IPS-11a (cell line): ENCODE data around the gene DYTN.
"Not testable (repeated sequence)": the region's sequence is repeated elsewhere in the genome, so short reads cannot be mapped to it uniquely, and the experiment has no call there.

Experiments
- H3K4me3 ChIP-seq: one replicate; pipeline ENCODE4 v1.5.1; 2013; ENCODE audit warnings: low read depth, low read length, control low read depth

The DYTN gene

GRCh38 chr2:206718296-206718695, at the start of gene DYTN:
DYTN (minus strand) TSS chr2:206718396; CDS start chr2:206718279, 117 bp downstream.
- no peak within 1 kb of the TSS for H3K4me3 ChIP-seq

- H3K4me3 ChIP-seq: peak overlapping the region; percentile 98
Observed at GRCh38 chr2:206766057-206766930, 48.1 kb upstream of the DYTN start.

- peak within 1 kb of the TSS; percentile 98 for H3K4me3 ChIP-seq
Observed at GRCh38 chr2:206765242-206766056, 47.3 kb upstream of the DYTN start, which contains the start of the genes FASTKD2 and MDH1B. FASTKD2 (plus strand) TSS chr2:206765606; CDS start chr2:206766694, 1,088 bp downstream. MDH1B (minus strand) TSS chr2:206765328; CDS start chr2:206765271, 57 bp downstream.

GRCh38 chr2:206764673-206765241, 46.6 kb upstream of the DYTN start:
- peak overlapping the region; percentile 98 for H3K4me3 ChIP-seq

- H3K4me3 ChIP-seq: no peak overlapping the region
Observed at GRCh38 chr2:206756816-206757215, 38.6 kb upstream of the DYTN start.

GRCh38 chr2:206740800-206741199, 22.6 kb upstream of the DYTN start:
- H3K4me3 ChIP-seq: no peak overlapping the region

- no peak overlapping the region for H3K4me3 ChIP-seq
Observed at GRCh38 chr2:206739271-206739670, 21.1 kb upstream of the DYTN start.

GRCh38 chr2:206736935-206737334, 18.7 kb upstream of the DYTN start:
- no peak overlapping the region for H3K4me3 ChIP-seq

- no peak overlapping the region for H3K4me3 ChIP-seq
Observed at GRCh38 chr2:206733341-206733740, 15.1 kb upstream of the DYTN start.

- no peak overlapping the region for H3K4me3 ChIP-seq
Observed at GRCh38 chr2:206728277-206729199, 10.3 kb upstream of the DYTN start.

- H3K4me3 ChIP-seq: no peak overlapping the region
Observed at GRCh38 chr2:206727287-206727686, 9.1 kb upstream of the DYTN start.

GRCh38 chr2:206723288-206723687, 5.1 kb upstream of the DYTN start:
- no peak overlapping the region for H3K4me3 ChIP-seq

GRCh38 chr2:206721256-206721920, 3.2 kb upstream of the DYTN start:
- H3K4me3 ChIP-seq: no peak overlapping the region

GRCh38 chr2:206716623-206717022, 1.6 kb downstream of the DYTN start:
- no peak overlapping the region for H3K4me3 ChIP-seq

GRCh38 chr2:206715183-206715582, 3.0 kb downstream of the DYTN start:
- not testable (repeated sequence) for H3K4me3 ChIP-seq

GRCh38 chr2:206713746-206714145, 4.5 kb downstream of the DYTN start:
- H3K4me3 ChIP-seq: no peak overlapping the region

GRCh38 chr2:206708286-206708685, 9.9 kb downstream of the DYTN start:
- no peak overlapping the region for H3K4me3 ChIP-seq

- H3K4me3 ChIP-seq: no peak overlapping the region
Observed at GRCh38 chr2:206707164-206707701, 11.0 kb downstream of the DYTN start.

- H3K4me3 ChIP-seq: no peak overlapping the region
Observed at GRCh38 chr2:206701952-206702605, 16.1 kb downstream of the DYTN start.
